Hepatic stellate cell (primary cell): ENCODE data around the gene CELF2.

Source experiments
- DNase-seq: peaks from one replicate; pipeline ENCODE4 v3.0.0; 2011; ENCODE audit warnings: low spot score

Gene CELF2

DNA sequence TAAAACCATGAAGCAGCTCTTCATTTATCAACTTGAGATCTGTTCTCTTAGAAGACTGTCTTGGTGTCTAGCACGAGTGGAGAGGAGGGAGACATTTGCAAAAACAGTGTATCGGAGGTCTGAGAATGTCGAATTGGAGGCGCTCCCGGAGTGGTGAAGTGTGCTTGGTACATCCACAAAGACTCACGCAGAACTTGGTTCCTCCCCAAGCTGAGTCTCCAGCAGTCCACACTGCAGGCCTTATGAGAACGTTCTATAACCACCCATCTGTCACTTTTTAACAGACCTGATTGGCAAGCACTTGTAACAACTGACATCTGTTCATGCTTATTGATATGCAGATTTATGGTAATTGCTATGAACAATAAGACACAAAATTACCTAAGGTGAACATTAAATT, 261.6 kb downstream of the CELF2 start:
- no peak for DNase-seq

DNA sequence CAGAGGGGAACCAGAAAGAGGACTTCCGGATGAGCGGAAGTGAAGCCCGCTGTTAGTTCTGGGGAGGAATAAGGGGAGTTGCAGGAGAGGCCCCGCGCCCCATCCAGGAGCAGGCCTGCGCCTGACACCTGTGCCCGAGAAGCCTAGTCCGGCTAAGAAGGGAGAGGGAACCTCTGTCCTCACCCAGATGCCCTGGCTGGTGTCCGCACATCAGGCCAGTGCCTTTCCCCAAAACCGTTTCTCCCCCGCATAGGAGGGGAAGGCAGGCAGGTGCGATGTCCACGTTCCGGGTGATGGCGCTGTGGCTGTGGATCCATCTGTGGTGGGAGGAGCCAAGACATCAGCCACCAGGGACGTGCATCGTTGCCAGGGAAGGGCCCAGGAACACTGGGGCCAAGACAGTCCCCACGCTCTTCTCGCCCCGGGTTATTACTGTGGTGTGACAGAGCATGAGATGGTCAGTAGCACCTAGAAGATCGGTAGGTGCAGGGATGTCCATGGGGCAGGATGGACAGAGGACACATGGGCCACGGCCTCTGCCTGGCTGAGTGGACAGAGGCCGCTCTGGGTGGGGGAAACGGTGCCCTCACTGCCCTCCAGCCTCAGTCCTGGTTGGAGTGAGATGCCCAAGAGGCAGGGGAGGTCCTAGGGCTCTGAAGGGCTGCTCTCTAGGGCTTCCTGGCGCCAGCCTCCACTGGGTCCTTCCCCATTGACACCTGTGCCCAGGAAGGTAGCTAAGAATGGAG, 262.7 kb downstream of the CELF2 start:
- no peak for DNase-seq

DNA sequence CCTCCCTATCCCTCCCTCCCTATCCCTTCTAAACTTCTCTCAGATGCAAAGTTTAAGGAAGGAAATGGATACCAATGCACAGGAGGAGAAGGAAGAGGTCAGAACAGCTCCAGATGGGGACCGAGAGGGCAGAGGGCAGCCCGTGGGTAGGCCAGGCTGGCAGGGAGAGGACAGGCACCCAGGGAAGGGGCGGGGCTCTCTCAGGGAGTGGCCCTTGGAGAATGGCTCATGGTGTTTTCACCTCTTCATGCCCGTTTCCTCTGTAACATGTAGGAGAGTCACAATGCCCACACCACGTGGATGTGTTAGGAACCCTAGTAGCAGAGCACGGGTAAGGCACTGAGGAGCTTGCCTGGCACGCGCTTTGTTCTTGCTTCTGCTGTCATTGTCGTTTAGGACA, 264.5 kb downstream of the CELF2 start:
- DNase-seq = no peak

DNA sequence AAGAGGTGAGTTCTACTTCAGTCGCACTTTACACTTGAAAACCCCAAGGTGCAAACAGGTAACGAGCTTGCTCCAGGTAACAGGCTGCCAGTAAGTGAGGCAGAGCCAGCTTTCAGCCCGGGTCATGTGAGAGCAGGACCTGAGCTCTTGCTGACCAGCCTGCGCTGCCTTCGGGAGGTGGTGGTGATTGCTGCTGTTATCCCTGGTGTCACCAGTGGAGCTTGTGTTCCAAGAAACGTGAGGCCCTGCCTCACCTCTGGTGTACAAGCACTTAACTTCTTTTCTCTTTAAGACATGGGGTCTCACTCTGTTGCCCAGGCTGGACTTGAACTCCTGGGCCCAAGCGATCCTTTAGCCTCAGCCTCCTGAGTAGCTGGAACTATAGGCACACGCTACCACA, 265.0 kb downstream of the CELF2 start:
- DNase-seq = no peak

DNA sequence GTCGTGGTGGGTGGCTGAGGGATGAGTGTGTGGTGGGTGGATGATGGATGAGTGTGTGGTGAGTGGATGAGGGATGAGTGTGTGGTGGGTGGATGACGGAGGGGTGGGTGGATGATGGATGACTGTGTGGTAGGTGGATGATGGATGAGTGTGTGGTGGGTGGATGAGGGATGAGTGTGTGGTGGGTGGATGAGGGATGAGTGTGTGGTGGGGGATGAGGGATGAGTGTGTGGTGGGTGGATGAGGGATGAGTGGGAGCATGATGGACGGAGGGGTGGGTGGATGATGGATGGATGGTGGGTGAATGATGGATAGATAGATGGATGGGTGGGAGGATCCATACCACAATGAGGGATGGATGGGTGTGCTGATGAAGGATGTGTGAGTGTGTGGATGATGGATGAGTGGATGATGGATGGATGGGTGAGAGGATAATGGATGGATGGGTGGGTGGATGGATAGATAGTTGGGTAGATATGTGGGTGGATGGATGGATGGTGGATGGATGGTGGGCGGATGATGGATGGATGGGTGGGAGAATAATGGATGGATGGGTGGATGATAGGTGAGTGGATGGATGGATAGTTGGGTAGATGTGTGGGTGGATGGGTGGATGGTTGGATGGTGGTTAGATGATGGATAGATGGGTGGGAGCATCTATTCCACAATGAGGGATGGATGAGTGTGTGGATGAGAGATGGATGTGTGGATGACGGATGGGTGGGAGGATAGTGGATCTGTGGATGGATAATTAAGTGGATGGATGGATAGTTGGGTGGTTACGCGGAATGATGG, 266.8 kb downstream of the CELF2 start:
- no peak for DNase-seq

DNA sequence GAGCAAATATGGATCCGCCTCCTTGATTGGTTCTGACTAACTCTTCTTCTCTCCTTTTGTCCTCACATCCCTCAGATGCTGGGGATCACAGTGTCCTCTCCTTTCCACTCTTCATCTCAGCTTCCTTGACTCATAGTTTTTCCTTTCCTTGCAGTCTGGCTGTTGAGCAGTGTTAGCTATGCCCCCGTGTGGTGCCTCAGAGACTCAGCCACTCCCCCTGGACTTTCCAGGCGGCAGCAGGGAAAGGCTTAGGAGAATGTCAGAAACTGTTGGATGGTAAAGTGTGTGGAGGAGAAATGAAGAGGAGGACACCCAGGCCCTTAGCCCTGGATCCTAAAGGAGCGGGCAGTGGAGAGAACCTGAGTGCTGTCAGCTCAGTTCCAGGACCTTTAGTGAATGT, 267.5 kb downstream of the CELF2 start:
- DNase-seq = no peak

DNA sequence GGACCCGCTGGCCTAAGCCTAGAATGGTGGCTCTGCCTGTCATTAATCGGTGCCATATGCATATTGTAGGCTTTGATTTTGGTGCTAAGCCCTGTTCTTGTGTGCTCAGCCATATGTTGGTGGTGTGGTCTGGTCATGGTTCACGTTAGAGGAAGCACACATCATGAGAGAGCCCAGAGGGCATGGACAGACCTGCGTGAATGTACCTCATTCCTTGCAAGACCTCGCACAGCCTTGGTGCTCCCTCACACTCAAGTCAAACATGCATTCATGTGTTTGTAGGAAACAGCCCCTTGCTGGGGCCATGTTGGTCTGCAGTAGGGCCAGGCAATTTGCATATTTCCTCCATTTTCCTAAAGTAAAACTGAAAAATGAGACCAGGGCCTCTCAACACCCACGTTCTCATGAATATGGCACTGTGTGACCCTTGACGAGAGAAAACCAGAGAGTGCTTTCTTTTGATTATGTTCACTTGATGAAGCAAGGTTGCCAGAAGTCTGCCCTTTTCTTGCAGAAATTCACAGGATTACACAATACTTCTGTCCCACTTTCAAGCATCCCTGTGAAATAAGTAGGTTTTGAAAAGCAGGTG, 268.7 kb downstream of the CELF2 start:
- DNase-seq = no peak

DNA sequence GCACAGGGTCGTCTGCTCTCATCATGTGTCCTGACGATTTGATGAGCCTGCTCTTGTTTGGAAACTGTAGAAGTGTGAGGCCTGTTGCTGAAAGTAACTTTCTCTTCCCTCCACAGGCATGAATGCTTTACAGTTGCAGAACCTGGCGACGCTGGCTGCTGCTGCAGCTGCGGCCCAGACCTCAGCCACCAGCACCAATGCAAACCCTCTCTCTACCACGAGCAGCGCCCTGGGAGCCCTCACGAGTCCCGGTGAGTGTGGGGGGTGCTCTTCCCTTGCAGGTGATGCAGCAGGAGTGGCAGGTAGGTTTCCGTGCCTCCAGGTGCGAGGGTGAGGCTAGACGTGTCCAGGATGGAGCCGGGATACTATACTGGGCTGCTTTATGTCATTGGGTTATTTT, 270.6 kb downstream of the CELF2 start:
- no peak for DNase-seq

DNA sequence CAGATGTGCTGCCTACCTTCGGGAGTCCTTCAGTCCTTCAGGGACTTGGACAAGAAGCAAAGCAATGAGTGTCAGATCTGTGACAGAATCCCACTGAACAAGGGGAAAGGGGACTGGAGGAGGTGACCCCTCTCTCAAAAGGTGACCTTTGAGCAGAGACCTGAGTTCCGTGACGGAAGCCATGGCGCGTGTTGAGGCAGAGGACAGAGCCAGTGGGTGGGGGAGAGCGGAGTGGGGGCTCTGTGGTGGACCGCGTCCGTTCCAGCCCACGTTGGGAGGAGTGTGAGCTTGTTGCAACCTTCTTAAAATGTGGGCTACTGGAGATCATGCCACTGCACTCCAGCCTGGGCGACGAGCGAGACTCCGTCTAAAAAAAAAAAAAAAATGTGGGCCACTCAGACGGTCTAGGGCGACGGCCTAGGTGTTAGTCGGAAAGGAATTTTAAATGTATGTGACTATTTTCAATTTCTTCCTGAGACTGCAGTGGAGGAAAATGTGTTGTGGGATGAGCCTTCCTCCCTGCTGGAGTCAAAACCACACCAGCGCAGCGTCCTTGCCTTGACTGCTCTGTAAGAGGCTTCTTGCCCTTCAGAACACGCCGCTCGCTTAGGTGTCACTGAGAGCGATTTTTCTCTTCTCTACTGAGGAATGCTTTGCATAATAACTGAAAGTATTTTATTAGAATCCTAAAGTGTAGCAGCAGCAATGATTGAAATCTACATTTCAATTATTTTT, 272.7 kb downstream of the CELF2 start:
- DNase-seq = no peak

DNA sequence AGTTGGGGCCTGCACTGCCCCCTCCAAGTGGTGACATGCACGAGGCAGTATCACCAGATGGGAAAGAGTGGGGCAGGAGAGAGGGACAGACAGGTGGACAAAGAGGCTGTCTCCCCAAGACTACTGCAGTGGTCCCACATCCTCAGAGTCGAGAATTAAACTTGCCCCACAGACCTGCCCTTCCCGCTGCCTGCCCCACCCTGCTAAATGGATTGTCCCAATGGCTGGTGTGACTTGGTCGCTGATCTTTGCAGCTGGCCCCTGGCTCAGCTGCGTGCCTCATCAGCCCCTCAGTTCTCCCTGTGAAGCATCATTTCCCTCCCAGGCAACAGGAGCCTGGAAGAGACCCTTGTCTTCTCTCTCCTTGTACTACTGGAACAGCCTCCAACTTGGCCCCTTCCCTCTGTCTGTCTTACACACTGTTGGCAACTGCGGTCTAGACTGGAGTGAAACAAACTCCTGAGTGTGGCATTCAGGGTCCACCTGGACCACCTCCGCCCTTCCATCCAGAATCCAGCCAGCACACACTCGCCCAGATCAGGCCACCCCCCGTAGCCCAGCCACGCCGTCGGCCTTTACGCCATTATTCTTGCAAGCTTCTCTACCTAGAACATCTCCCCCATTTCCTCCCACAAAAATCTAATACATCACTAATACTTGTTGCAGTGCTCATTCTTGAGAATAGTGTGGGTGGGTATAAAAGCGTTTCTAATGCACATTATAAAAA, 275.1 kb downstream of the CELF2 start:
- no peak for DNase-seq

DNA sequence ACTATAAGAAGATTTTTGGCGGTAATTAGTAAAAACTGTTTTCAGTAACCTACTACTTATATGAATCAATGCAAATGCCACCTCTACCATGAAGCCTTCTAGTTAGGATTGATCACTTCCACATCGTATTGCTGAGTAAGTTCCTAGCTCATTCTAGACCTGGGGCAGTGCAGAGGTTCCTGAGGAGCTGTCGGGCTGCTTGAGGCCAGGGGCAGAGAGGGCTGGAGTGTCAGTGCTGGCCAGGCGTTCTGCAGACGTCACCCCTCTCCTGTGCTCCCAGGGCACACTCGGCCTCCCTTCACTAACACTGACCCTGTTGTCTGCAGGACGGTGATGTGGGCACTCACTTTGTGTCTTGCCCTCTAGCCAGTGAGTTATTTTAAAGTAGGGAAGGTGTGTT, 275.7 kb downstream of the CELF2 start:
- DNase-seq = no peak

DNA sequence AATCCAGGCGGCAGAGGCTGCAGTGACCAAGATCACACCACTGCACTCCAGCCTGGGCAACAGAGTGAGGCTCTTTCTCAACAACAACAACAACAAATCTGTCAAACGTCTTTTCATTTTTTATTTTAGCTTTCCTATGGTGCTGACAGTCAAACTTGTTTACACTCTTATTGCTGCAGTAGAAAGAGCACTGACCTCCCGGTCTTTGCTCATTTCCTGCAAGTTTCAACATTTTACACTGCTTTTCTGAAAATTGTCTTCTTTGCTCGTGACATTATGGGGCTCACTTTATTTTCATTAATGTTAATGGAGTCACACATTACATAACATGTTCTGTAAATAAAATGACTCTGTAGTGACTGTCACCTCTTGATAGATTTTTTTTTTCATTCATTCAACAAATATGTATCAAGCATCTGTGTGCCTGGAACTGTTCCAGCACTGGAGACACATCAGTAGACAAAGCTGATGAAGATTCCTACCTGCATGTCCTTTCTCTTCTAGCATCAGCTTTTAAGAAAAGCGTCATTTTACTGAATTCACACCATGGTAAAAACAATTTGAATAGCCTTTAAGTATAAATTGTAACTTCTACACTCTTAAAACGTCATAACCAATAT, 277.3 kb downstream of the CELF2 start:
- DNase-seq = no peak

DNA sequence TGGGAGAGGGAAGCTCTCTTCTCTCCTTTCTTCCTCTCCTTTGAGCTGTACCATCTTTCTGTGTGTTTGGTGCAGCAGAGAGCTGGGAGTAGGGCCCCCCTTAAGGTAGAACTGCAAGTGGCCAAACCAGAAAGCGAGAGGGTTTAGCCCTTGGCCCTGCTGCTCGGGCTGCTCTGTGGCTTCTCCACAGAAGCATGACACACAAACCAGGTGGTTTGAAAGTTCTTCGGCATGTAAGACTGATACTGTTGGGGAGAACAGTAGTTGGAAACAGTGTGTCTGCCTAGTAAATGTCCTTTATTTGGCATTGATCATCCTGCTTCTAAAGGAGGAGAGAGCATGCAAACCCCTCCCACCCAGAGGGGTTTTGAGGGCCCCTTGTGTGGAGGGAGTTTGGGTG, 277.8 kb downstream of the CELF2 start:
- DNase-seq = no peak

DNA sequence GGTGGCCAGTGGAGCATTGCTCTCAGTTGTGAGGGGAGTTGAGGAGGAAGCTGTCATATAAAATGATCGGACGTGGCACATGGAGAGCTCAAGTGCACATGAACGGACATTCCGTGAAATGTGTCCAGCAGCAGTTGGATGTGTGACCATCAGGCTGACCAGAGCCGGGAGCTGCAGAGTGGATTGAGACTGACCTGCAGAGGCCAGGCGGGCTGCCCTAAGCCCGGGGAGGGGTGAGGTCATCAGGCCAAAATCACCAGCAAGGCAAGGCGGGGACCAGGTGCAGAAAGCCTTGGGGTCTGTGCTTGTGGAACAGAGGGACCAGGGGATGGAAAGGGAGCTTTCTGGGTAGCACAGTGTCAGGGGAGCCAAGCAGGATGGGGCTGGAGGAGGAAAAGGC, 279.5 kb downstream of the CELF2 start:
- DNase-seq = no peak

DNA sequence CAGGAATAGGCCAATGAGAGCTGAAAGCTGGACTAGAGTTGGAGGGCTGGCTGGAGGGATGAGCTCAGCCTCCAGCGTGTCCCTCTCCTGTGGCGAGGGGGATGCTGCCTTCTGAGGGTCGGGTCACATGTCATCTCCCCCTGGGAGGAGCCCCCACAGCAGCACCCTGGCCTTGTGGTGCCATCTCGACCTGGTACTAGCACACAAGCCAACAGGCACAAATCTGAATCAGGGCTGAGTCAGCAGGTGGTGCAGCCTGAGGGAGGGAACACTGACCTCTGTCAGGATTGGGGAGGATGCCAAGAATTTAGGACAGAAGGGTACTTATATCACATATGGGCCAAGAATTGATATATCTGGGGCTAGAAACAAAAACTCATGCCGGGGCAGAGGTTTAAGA, 280.4 kb downstream of the CELF2 start:
- no peak for DNase-seq

DNA sequence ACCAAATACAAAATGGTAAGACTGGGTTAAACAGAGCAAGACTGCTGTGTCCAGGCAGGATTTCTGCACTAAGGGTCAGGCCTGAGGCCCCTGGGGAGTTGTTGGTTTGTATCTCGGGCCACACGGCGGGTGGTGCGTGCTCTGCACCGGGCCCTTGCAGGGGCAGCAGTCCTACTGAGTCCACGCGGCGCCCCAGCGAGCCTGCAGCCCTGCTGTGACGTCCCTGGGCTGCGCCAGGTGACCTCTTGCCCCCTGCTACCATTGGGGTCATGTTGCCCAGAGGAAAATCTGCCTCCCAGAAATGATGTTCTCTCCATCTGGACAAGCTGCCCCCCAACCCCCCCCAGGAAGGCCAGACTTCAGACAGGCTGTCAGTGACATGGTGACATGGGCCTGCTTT, 281.5 kb downstream of the CELF2 start:
- DNase-seq = no peak

DNA sequence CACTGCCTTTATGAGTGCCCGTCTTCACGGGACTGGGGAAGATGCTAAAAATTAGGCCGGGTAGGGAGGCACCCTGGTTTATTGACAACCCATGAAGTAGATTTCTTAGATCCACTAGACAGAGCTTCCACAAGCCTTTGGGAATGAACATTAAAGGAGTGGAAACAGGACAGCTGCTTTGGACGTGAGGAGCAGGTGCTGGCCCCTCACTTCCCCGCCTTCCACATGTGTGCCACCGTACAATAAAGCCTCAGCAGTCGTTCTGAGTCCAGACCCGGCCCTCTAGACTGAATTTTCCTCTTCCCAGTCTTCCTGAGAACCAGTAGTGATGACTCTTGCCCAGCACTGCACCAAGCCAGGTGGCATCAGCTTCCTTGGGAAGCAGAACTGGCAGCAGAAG, 282.4 kb downstream of the CELF2 start:
- no peak for DNase-seq

DNA sequence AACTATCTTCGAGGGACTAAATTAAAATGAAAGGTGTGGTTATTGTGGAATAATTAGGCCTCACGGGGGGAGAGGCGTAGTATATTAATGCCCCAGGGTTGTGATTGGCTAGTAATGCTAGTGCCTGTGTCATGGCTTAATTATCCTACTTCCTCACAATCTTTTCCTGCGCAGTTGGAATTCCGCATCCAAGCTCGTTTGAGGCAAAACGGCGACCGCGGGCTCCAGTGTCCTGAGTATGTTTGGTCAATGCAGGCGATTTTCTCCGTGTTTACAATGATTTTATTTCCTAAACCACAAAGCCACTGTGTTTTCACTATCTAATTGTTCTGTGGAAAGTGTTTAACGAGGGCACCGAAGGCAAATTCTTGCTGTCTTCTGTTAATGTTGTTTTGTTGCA, 282.9 kb downstream of the CELF2 start:
- no peak for DNase-seq

DNA sequence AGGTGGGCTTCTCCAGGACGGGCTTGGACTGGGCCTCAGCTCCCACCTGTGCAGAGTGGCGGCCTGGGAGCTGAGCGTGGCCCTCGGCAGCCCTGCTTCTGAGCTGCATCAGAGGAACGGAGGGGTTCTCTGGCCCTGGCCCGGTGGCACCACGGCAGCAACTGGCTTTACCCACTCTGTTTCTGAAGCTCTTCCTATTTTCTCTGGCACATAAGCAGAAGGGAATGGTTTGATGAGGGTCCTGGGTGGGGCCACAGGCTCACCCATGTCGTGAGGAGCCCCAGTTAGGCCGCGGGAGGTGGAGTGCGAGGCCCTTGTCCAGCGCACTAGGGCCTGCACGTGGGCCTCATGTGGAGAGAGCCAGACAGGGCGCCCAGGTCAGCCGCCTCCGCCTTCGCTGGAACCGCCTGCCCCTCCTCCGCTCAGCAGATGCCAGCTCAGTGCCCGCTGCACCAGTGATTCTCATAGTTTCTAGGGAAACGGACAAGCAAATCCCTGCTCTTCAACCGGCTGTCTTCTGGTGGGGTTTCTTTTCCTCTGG, 284.0 kb downstream of the CELF2 start:
- DNase-seq = no peak

DNA sequence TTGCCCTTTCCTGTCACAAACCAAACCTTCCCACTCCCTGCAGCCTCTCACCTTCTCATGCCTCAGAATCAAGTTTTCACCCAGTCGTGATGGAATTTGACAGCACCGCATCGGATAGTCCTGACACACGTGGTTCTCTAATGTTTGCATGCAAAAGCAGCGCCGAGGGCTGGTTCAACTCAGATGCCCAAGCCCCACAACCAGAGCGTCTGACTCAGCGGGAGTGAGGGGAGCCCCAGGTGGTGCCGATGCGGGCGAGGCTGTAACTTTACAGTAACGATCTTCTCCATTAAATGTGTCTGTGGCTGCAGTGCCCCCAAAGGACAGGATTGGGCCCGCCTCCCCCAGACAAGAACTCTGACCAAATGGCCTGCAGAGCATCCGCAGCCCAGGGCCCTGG, 284.5 kb downstream of the CELF2 start:
- no peak for DNase-seq
